Common myeloid progenitor, CD34-positive (primary cell): ENCODE measurements around the gene ERC2.

Source experiments
- CTCF ChIA-PET: fragments of 350-600 bp; sonication (Branson Sonifier 250); formaldehyde crosslinking; loops from one replicate; lab custom pipeline; 2021; ENCODE audit warnings: antibody characterized with exemption; lab: Charles Lee
- POLR2A ChIA-PET: fragments of 350-600 bp; sonication (Branson Sonifier 250); formaldehyde crosslinking; loops from one replicate; lab custom pipeline; 2021; ENCODE audit warnings: antibody characterized with exemption; lab: Charles Lee
- DNase-seq, 3 donors: peaks; one replicate each; pipeline versions ENCODE4 v3.0.0 to v3.0.0-alpha.2; 2013
- H3K27ac ChIP-seq, 2 experiments: 1 replicate in 1 of 2; 2 replicates in 1 of 2; pipeline ENCODE4 v1.7.0; 2013; ENCODE audit warnings: inconsistent platforms in 2 of 2, low read length in 2 of 2, mild to moderate bottlenecking in 2 of 2, low read depth in 1 of 2, moderate library complexity in 1 of 2; ENCODE audit not compliant: severe bottlenecking in 2 of 2, insufficient read depth in 1 of 2, poor library complexity in 1 of 2
- H3K27me3 ChIP-seq, 5 experiments: replicated peaks in 2 of 5; 1 replicate in 3 of 5; 2 replicates in 2 of 5; pipeline versions ENCODE4 v1.6.1 to v1.7.0; 2013; ENCODE audit warnings: low read length in 4 of 5, mild to moderate bottlenecking in 2 of 5, moderate library complexity in 2 of 5, inconsistent platforms in 1 of 5; ENCODE audit not compliant: insufficient read depth in 5 of 5, control insufficient read depth in 4 of 5
- H3K36me3 ChIP-seq, 4 experiments: 1 replicate in 2 of 4; 2 replicates in 2 of 4; pipeline versions ENCODE4 v1.6.1 to v1.7.0; 2013; ENCODE audit warnings: low read length in 3 of 4, control low read depth in 1 of 4, mild to moderate bottlenecking in 1 of 4; ENCODE audit not compliant: control insufficient read depth in 4 of 4, insufficient read depth in 4 of 4
- H3K4me1 ChIP-seq, 4 experiments: 1 replicate in 3 of 4; 2 replicates in 1 of 4; pipeline versions ENCODE4 v1.6.1 to v1.7.1; 2013; ENCODE audit warnings: low read length in 3 of 4, mild to moderate bottlenecking in 3 of 4, control low read depth in 1 of 4, inconsistent platforms in 1 of 4, moderate library complexity in 1 of 4; ENCODE audit not compliant: control insufficient read depth in 4 of 4, insufficient read depth in 4 of 4; ENCODE audit errors: control extremely low read depth in 1 of 4
- H3K4me3 ChIP-seq, 7 experiments: 1 replicate in 4 of 7; 2 replicates in 3 of 7; pipeline versions ENCODE4 v1.5.1 to v1.7.0; 2013; ENCODE audit warnings: mild to moderate bottlenecking in 7 of 7, low read length in 6 of 7, moderate library complexity in 6 of 7, inconsistent platforms in 2 of 7, low read depth in 2 of 7, control low read depth in 1 of 7; ENCODE audit not compliant: insufficient read depth in 4 of 7, control insufficient read depth in 1 of 7; ENCODE audit errors: extremely low read depth in 1 of 7
- H3K9me3 ChIP-seq, 5 experiments: 1 replicate in 4 of 5; 2 replicates in 1 of 5; pipeline versions ENCODE4 v1.6.1 to v1.7.1; 2013; ENCODE audit warnings: low read length in 4 of 5, mild to moderate bottlenecking in 2 of 5, inconsistent platforms in 1 of 5, low read depth in 1 of 5, moderate library complexity in 1 of 5; ENCODE audit not compliant: control insufficient read depth in 4 of 5, insufficient read depth in 2 of 5; ENCODE audit errors: control extremely low read depth in 1 of 5
- WGBS: methylation state at CpG from one replicate; pipeline ENCODE4 v1.1.5; 2013; ENCODE audit not compliant: insufficient coverage; 5-methylcytosine and 5-hydroxymethylcytosine counted together

ERC2 gene

GRCh38 chr3:55692295-55692956 is 775.8 kb downstream of the ERC2 start:
- Histone ChIP-seq H3K27me3 (peaks cover 0 to 5% (median 2%) of the 10 kb centered on the region in 5 experiments), H3K4me3 (no peak overlapping the region), H3K4me1 (no peaks in the 10 kb centered on the region), H3K27ac (no peak overlapping the region), H3K36me3 (no peaks in the 10 kb centered on the region), H3K9me3 (no peaks in the 10 kb centered on the region)
- ChIA-PET CTCF (interaction anchor here (0.6 kb wide), 1 partner anchor 862 kb away, joined by 4 read pairs; no protein-coding TSS in a partner anchor), POLR2A (no interaction called here)
- DNase-seq: no peak
- 33% methylated on average over 1 of the region's 1 CpG for whole genome bisulfite sequencing

GRCh38 chr3:55691141-55691540 is 777.1 kb downstream of the ERC2 start:
- Histone ChIP-seq H3K4me3 (no peak overlapping the region), H3K27me3 (peaks cover 0 to 4% (median 0%) of the 10 kb centered on the region in 5 experiments), H3K27ac (no peak overlapping the region), H3K4me1 (no peaks in the 10 kb centered on the region), H3K36me3 (no peaks in the 10 kb centered on the region), H3K9me3 (no peaks in the 10 kb centered on the region)
- WGBS: no CpG with 5 or more reads among the region's 4 CpGs
- no peak for DNase-seq
- CTCF ChIA-PET: no interaction called here
- POLR2A ChIA-PET: no interaction called here

GRCh38 chr3:55690726-55691125 is 777.5 kb downstream of the ERC2 start:
- ChIA-PET POLR2A (no interaction called here), CTCF (no interaction called here)
- Histone ChIP-seq H3K36me3 (no peaks in the 10 kb centered on the region), H3K4me3 (no peak overlapping the region), H3K27me3 (peaks cover 0 to 4% (median 0%) of the 10 kb centered on the region in 5 experiments), H3K9me3 (no peaks in the 10 kb centered on the region), H3K4me1 (no peaks in the 10 kb centered on the region), H3K27ac (no peak overlapping the region)
- DNase-seq: no peak
- WGBS: 100% methylated on average over 1 of the region's 3 CpGs

GRCh38 chr3:55690177-55690576 is 778.1 kb downstream of the ERC2 start:
- no peaks in the 10 kb centered on the region for H3K9me3 ChIP-seq
- H3K4me1 ChIP-seq: no peaks in the 10 kb centered on the region
- POLR2A ChIA-PET: no interaction called here
- DNase-seq: no peak
- no peaks in the 10 kb centered on the region for H3K36me3 ChIP-seq
- H3K27ac ChIP-seq: no peak overlapping the region
- 90% methylated on average over 2 of the region's 3 CpGs for WGBS
- CTCF ChIA-PET: no interaction called here
- peaks cover 0 to 4% (median 0%) of the 10 kb centered on the region in 5 experiments for H3K27me3 ChIP-seq
- H3K4me3 ChIP-seq: no peak overlapping the region

GRCh38 chr3:55688154-55688553 is 780.1 kb downstream of the ERC2 start:
- ChIA-PET CTCF (no interaction called here), POLR2A (no interaction called here)
- Histone ChIP-seq H3K36me3 (no peaks in the 10 kb centered on the region), H3K4me3 (no peak overlapping the region), H3K4me1 (no peaks in the 10 kb centered on the region), H3K9me3 (no peaks in the 10 kb centered on the region), H3K27me3 (peaks cover 0 to 4% (median 0%) of the 10 kb centered on the region in 5 experiments), H3K27ac (no peak overlapping the region)
- 96% methylated on average over 3 of the region's 3 CpGs for WGBS
- DNase-seq: no peak

- Histone ChIP-seq H3K27me3 (peaks cover 0 to 4% (median 0%) of the 10 kb centered on the region in 5 experiments), H3K9me3 (no peaks in the 10 kb centered on the region), H3K27ac (no peak overlapping the region), H3K36me3 (no peaks in the 10 kb centered on the region), H3K4me3 (no peak overlapping the region), H3K4me1 (no peaks in the 10 kb centered on the region)
- ChIA-PET CTCF (no interaction called here), POLR2A (no interaction called here)
- DNase-seq: no peak
- WGBS: 100% methylated on average over 4 of the region's 5 CpGs
These were observed 780.7 kb downstream of the ERC2 start for GRCh38 chr3:55687526-55687925.

- Histone ChIP-seq H3K27ac (no peak overlapping the region), H3K27me3 (no peaks in the 10 kb centered on the region), H3K4me3 (no peak overlapping the region), H3K4me1 (no peaks in the 10 kb centered on the region), H3K36me3 (no peaks in the 10 kb centered on the region), H3K9me3 (no peaks in the 10 kb centered on the region)
- no peak for DNase-seq
- CTCF ChIA-PET: no interaction called here
- POLR2A ChIA-PET: interaction anchor here (0.6 kb wide), 1 partner anchor 1345 kb away, joined by 3 read pairs; no protein-coding TSS in a partner anchor
- 96% methylated on average over 10 of the region's 11 CpGs for WGBS
These were observed 781.6 kb downstream of the ERC2 start for GRCh38 chr3:55686426-55687254.
